Upper lobe of left lung (tissue), 6 donors: Measurements from ENCODE around the gene CIBAR2. TPM values are rescaled to one million over a fixed set of nuclear protein-coding genes. Genes with fewer than 3 reads are reported as not detected.
"Not testable (repeated sequence)": the region's sequence is repeated elsewhere in the genome, so short reads cannot be mapped to it uniquely, and the experiment has no call there.

Experiments
- ATAC-seq, 2 donors: fragments of 200-7000 bp; cut with Tn5 transposase; one replicate each; pipeline ENCODE4 v1.9.1; 2022; ENCODE audit warnings: mild to moderate bottlenecking in 2 of 2, moderate library complexity in 2 of 2; ENCODE audit not compliant: low FRiP score in 2 of 2
- DNase-seq, 2 donors: peaks; one replicate each; pipeline ENCODE4 v3.0.0-alpha.2; 2019 to 2020
- H3K27ac ChIP-seq, 4 donors: fragments of 200-600 bp; sonication (generic); one replicate each; pipeline ENCODE4 v1.5.1; 2016 to 2019
- H3K27me3 ChIP-seq, 4 donors: fragments of 200-600 bp; sonication (generic); one replicate each; pipeline ENCODE4 v1.5.1; 2017 to 2019
- H3K36me3 ChIP-seq, 4 donors: fragments of 200-600 bp; sonication (generic); one replicate each; pipeline ENCODE4 v1.5.1; 2016 to 2019
- H3K4me1 ChIP-seq, 4 donors: fragments of 200-600 bp; sonication (generic); one replicate each; pipeline ENCODE4 v1.5.1; 2018 to 2019
- H3K4me3 ChIP-seq, 4 donors: fragments of 200-600 bp; sonication (generic); one replicate each; pipeline ENCODE4 v1.5.1; 2017 to 2019; ENCODE audit warnings: mild to moderate bottlenecking in 2 of 4, moderate library complexity in 1 of 4
- H3K9me3 ChIP-seq, 4 donors: fragments of 200-600 bp; sonication (generic); one replicate each; pipeline ENCODE4 v1.5.1; 2018 to 2019
- EP300 ChIP-seq, 4 donors: sonication (generic); formaldehyde crosslinking; IDR thresholded peaks; one replicate each; pipeline ENCODE4 v1.5.1; 2017; ENCODE audit warnings: antibody characterized with exemption in 4 of 4, control low read depth in 2 of 4
- POLR2A ChIP-seq, 4 donors: fragments of 450-650 bp; IDR thresholded peaks; one replicate each; pipeline ENCODE4 v1.5.1; 2016 to 2017; ENCODE audit warnings: antibody characterized with exemption in 4 of 4, mild to moderate bottlenecking in 2 of 4
- POLR2AphosphoS5 ChIP-seq, 2 donors: sonication (generic); formaldehyde crosslinking; IDR thresholded peaks; one replicate each; pipeline ENCODE4 v1.5.1; 2017; ENCODE audit warnings: antibody characterized with exemption in 2 of 2
- WGBS, 2 donors: methylation state at CpG; one replicate each; pipeline ENCODE4 v1.1.5; 2017 to 2018; 5-methylcytosine and 5-hydroxymethylcytosine counted together
- total RNA-seq, 6 donors: library from RNA; depleted of rRNA in 4 of 6; stranded (reverse); fragments of >200 nt in 4 of 6; gene quantifications; one replicate each; pipeline versions ENCODE4 v1.1.0 to v1.2.1, GENCODE V29; 2016 to 2021
- TF ChIP-seq, protein P1 (sequence below), 6 experiments: fragments of 450-650 bp in 4 of 6; fragments of 200-600 bp in 2 of 6; sonication (generic) in 2 of 6; IDR thresholded peaks; one replicate each; pipeline ENCODE4 v1.5.1; 2016 to 2019; ENCODE audit warnings: antibody characterized with exemption in 6 of 6
- donor health status: DM: no; HTN: no; CAD: no; lungs with moderate emphysema.
- donor health status: DM: no; HTN: yes; CAD: no; lungs with severe emphysema.

Gene CIBAR2
- total RNA-seq, 6 donors from 2014 or later: 0.40 to 35.6 (median 9.9) TPM

DNA sequence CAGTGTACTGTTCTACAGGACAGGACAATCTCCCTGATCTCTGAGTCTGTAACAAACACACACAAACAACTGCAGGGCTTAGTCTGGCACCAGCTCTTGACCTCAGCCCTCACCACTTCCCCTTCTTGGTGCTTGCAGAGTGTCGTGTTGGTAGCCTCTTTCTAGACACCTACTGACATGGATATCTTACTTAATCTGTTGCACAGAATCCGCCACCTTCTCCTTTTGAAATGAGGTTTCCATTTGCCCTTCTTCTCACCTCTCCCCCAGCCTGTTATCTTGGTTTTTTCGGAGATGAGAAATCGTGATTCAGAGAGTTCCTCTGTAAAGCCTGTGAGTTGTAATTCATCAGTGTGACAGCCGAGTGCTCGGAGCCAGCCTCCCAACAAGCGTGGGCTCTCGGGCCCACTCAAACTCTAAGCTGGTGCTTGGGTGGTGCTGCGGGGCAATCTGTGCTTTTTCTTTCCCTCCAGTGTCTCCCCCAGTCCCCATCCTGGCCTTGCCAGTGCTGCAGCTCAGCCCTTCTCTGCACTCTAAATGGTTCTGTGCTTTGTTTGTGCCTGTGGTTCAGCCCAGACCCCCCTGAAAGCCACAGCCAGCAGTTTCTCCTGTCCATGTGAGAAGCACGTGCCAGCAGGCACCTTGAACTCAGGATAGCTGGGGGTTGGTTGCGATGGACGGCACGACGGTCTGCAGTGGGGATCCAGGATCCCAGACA lies 56.6 kb downstream of the CIBAR2 start:
- Histone ChIP-seq H3K4me1 (peaks cover 28 to 36% (median 31%) of the 10 kb centered on the region in 4 donors), H3K4me3 (peak overlapping the region in 2 of 4 donors; percentile 23 to 37), H3K27me3 (no peaks in the 10 kb centered on the region), H3K27ac (peak overlapping the region; percentile 72 to 91 (median 86)), H3K36me3 (no peaks in the 10 kb centered on the region), H3K9me3 (no peaks in the 10 kb centered on the region)
- peak in 1 of 2 donors; percentile 86 for DNase-seq
- TF ChIP-seq POLR2A (IDR thresholded peaks at IDR 0.05) (peak in 1 of 4 donors; percentile 27), POLR2AphosphoS5 (IDR thresholded peaks at IDR 0.05) (peak; percentile 63 to 67), EP300 (IDR thresholded peaks at IDR 0.05) (peak in 2 of 4 donors; percentile 40 to 42)
- TF ChIP-seq, protein P1, sequence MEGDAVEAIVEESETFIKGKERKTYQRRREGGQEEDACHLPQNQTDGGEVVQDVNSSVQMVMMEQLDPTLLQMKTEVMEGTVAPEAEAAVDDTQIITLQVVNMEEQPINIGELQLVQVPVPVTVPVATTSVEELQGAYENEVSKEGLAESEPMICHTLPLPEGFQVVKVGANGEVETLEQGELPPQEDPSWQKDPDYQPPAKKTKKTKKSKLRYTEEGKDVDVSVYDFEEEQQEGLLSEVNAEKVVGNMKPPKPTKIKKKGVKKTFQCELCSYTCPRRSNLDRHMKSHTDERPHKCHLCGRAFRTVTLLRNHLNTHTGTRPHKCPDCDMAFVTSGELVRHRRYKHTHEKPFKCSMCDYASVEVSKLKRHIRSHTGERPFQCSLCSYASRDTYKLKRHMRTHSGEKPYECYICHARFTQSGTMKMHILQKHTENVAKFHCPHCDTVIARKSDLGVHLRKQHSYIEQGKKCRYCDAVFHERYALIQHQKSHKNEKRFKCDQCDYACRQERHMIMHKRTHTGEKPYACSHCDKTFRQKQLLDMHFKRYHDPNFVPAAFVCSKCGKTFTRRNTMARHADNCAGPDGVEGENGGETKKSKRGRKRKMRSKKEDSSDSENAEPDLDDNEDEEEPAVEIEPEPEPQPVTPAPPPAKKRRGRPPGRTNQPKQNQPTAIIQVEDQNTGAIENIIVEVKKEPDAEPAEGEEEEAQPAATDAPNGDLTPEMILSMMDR (IDR thresholded peaks at IDR 0.05): no peak
- WGBS, 2 donors: 12 to 40% methylated on average over 9 to 12 of the region's 14 CpGs
- peak; percentile 86 to 90 for ATAC-seq

DNA sequence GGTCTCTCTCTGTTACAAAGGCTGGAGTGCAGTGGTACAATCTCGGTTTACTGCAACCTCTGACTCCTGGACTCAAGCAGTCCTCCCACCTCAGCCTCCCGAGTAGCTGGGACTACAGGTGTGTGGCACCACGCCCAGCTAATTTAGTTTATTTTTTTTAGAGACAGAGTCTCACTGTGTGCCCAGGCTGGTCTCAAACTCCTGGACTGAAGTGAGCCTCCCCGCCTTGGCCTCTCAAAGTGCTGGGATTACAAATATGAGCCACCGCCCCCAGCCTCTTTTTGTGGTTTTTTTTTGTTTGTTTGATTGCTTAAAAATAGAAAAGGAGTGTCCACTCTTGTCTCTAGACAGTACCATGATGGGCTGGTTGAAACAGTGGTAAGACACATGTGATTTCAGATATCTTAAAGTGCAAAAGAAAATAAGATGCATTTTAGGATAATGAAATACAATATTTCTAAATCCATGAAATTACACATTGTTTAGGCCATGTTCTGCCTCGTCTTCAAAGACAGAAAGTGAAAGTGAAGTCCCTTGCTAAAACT lies 57.3 kb downstream of the CIBAR2 start:
- DNase-seq (no peak), ATAC-seq (no peak)
- no peaks in the 10 kb centered on the region for H3K9me3 ChIP-seq
- peak overlapping the region; percentile 72 to 91 (median 86) for H3K27ac ChIP-seq
- WGBS, 2 donors: 43 to 49% methylated on average over 6 of the region's 6 CpGs
- H3K27me3 ChIP-seq: no peaks in the 10 kb centered on the region
- no peaks in the 10 kb centered on the region for H3K36me3 ChIP-seq
- TF ChIP-seq POLR2A (IDR thresholded peaks at IDR 0.05): no peak
- TF ChIP-seq EP300 (IDR thresholded peaks at IDR 0.05): no peak
- TF ChIP-seq, protein P1 (IDR thresholded peaks at IDR 0.05): no peak
- TF ChIP-seq POLR2AphosphoS5 (IDR thresholded peaks at IDR 0.05): no peak
- peaks cover 28 to 39% (median 33%) of the 10 kb centered on the region in 4 donors for H3K4me1 ChIP-seq
- peak overlapping the region in 2 of 4 donors; percentile 23 to 37 for H3K4me3 ChIP-seq

DNA sequence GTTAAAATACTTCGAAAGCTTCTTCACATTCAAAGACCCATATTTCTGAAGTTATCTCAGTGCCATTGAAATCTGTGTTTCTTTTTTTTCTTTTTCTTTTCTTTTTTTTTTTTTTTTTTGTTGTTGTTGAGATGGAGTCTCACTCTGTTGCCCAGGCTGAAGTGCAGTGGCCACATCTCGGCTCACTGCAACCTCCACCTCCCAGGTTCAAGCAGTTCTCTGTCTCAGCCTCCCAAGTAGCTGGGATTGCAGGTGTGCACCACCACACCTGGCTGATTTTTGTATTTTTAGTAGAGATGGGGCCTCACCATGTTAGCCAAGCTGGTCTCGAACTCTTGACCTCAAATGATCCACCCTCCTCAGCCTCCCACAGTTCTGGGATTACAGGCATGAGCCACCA lies 58.0 kb downstream of the CIBAR2 start:
- Histone ChIP-seq H3K4me1 (peaks cover 28 to 39% (median 33%) of the 10 kb centered on the region in 4 donors), H3K27ac (peak overlapping the region; percentile 72 to 91 (median 86))
- H3K9me3 ChIP-seq, H3K4me3 ChIP-seq, ATAC-seq, DNase-seq, H3K36me3 ChIP-seq, H3K27me3 ChIP-seq: not testable (repeated sequence)
- 79 to 100% methylated on average over 3 of the region's 3 CpGs for WGBS, 2 donors

DNA sequence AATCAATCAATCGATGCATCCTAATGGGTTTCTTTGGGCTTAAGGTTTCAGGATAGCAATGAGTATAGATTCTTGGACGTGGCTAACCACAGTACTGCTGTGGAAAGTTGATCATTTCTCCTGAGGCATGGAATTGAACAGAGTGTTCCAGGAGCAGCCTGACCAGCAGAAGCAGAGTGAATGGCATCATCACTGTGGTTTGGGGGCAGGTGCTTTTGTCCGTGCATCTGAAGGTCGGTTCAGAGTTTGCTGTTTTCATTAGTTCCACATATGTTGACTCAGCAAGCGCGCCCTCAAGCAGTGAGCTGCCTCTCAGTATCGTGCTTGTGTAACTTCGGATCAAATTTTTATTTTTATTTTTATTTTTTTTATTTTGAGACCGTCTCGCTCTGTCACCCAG lies 59.7 kb downstream of the CIBAR2 start:
- H3K4me1 ChIP-seq: peaks cover 34 to 47% (median 41%) of the 10 kb centered on the region in 4 donors
- DNase-seq (no peak), ATAC-seq (no peak)
- no peaks in the 10 kb centered on the region for H3K9me3 ChIP-seq
- no peak overlapping the region for H3K4me3 ChIP-seq
- H3K36me3 ChIP-seq: no peaks in the 10 kb centered on the region
- no peaks in the 10 kb centered on the region for H3K27me3 ChIP-seq
- WGBS, 2 donors: 91 to 92% methylated on average over 10 of the region's 10 CpGs
- TF ChIP-seq POLR2A (IDR thresholded peaks at IDR 0.05): no peak
- TF ChIP-seq POLR2AphosphoS5 (IDR thresholded peaks at IDR 0.05): no peak
- TF ChIP-seq, protein P1 (IDR thresholded peaks at IDR 0.05): no peak
- no peak for TF ChIP-seq EP300 (IDR thresholded peaks at IDR 0.05)
- H3K27ac ChIP-seq: no peak overlapping the region

DNA sequence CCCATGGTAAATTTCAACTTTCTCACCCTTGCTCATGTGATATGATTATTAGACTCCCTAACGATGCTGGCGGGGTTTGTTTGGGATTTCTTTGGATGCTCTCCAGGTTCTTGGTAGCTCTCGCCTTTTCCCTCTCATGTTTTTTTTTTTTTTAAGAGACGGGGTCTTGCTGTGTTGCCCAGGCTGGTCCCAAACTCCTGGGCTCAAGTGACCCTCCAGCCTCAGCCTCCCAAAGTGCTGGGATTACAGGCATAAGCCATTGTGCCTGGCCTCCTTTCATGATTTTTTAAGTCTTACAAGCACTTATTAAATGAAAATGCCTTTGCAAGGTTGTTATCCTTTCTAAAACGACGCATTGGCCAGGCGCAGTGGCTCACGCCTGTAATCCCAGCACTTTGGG lies 60.6 kb downstream of the CIBAR2 start:
- DNase-seq (no peak), ATAC-seq (no peak)
- no peak overlapping the region for H3K27ac ChIP-seq
- no peaks in the 10 kb centered on the region for H3K36me3 ChIP-seq
- no peaks in the 10 kb centered on the region for H3K27me3 ChIP-seq
- H3K4me1 ChIP-seq: peaks cover 34 to 51% (median 43%) of the 10 kb centered on the region in 4 donors
- H3K4me3 ChIP-seq: no peak overlapping the region
- no peaks in the 10 kb centered on the region for H3K9me3 ChIP-seq
- TF ChIP-seq POLR2A (IDR thresholded peaks at IDR 0.05) (no peak), POLR2AphosphoS5 (IDR thresholded peaks at IDR 0.05) (no peak), EP300 (IDR thresholded peaks at IDR 0.05) (no peak)
- TF ChIP-seq, protein P1 (IDR thresholded peaks at IDR 0.05): no peak
- 91% methylated on average over 8 of the region's 8 CpGs for WGBS, 2 donors
